Measurements from ENCODE around the gene SLC12A6. TPM values are rescaled to one million over a fixed set of nuclear protein-coding genes. Genes with fewer than 3 reads are reported as not detected.
"Not testable (repeated sequence)": the region's sequence is repeated elsewhere in the genome, so short reads cannot be mapped to it uniquely, and the experiment has no call there.

SLC12A6 gene
- total RNA-seq, 1 experiment from 2014 or later, result 8.9 TPM

DNA sequence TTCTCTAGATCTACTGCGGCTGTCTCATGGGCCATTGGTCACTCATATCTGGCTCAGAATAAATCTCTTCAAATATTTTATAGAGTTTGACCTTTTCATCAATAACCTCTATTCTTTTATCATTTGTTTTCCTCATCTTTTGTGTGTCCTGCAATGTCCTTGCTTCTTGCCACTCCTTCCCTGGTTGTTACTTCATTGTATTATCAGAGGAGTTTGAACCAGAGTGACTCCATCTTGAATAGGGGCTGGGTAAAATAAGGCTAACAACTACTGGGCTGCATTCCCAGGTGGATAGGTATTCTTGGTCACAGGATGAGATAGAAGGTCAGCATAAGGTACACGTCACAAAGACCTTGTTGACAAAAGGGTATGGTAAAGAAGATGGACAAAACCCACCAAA lies 39.3 kb upstream of the SLC12A6 start:
- Mint-ChIP-seq H3K4me1 (ENCODE audit: low read depth, unreplicated experiment) (peaks cover 5% of the 10 kb centered on the region), H3K4me3 (ENCODE audit: unreplicated experiment) (no peak overlapping the region), H3K9me3 (ENCODE audit: unreplicated experiment) (no peaks in the 10 kb centered on the region), H3K27ac (ENCODE audit: unreplicated experiment) (no peak overlapping the region), H3K36me3 (ENCODE audit: insufficient read depth, unreplicated experiment) (peaks cover 4% of the 10 kb centered on the region), H3K27me3 (ENCODE audit: insufficient read depth, unreplicated experiment) (no peaks in the 10 kb centered on the region)
- Histone ChIP-seq H3K4me3 (ENCODE audit: low read depth, low read length) (no peak overlapping the region), H3K36me3 (ENCODE audit: control insufficient read depth, insufficient read depth, low read length) (no peaks in the 10 kb centered on the region), H3K4me1 (no peaks in the 10 kb centered on the region), H3K9me3 (no peaks in the 10 kb centered on the region), H3K27me3 (replicated peaks; ENCODE audit: control insufficient read depth, insufficient read depth, low read length) (no peaks in the 10 kb centered on the region)
- no TSS peak for BruUV-seq (replicated peaks)
- DNase-seq, result no peak
- POLR2A ChIA-PET, result no interaction called here
- intact Hi-C loops (cut with micrococcal nuclease; ENCODE audit: unreplicated experiment), result no loop called here
- TF ChIP-seq, protein P1, sequence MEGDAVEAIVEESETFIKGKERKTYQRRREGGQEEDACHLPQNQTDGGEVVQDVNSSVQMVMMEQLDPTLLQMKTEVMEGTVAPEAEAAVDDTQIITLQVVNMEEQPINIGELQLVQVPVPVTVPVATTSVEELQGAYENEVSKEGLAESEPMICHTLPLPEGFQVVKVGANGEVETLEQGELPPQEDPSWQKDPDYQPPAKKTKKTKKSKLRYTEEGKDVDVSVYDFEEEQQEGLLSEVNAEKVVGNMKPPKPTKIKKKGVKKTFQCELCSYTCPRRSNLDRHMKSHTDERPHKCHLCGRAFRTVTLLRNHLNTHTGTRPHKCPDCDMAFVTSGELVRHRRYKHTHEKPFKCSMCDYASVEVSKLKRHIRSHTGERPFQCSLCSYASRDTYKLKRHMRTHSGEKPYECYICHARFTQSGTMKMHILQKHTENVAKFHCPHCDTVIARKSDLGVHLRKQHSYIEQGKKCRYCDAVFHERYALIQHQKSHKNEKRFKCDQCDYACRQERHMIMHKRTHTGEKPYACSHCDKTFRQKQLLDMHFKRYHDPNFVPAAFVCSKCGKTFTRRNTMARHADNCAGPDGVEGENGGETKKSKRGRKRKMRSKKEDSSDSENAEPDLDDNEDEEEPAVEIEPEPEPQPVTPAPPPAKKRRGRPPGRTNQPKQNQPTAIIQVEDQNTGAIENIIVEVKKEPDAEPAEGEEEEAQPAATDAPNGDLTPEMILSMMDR (IDR thresholded peaks at IDR 0.05; ENCODE audit: insufficient read depth in 1 of 2, low read depth in 1 of 2, low read length in 1 of 2, severe bottlenecking in 1 of 2, unreplicated experiment in 1 of 2), result no peak
- CTCF ChIA-PET, result no interaction called here

DNA sequence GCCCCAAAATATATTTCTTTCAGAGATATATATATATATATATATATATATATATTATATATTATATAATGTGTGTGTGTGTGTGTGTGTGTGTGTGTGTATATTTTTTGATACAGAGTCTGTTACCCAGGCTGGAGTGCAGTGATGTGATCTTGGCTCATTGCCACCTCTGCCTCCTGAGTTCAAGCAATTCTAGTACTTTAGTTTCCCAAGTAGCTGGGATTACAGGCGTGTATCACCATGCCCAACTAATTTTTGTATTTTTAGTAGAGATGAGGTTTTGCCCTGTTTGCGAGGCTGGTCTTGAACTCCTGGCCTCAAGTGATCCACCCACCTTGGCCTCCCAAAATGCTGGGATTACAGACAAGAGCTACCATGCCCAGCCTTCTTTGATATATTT lies 38.0 kb upstream of the SLC12A6 start:
- BruUV-seq (replicated peaks); POLR2A ChIA-PET; H3K9me3 Mint-ChIP-seq (ENCODE audit: unreplicated experiment); H3K9me3 ChIP-seq; H3K4me3 Mint-ChIP-seq (ENCODE audit: unreplicated experiment); DNase-seq; H3K4me1 Mint-ChIP-seq (ENCODE audit: low read depth, unreplicated experiment); H3K36me3 ChIP-seq (ENCODE audit: control insufficient read depth, insufficient read depth, low read length); H3K27ac Mint-ChIP-seq (ENCODE audit: unreplicated experiment); H3K36me3 Mint-ChIP-seq (ENCODE audit: insufficient read depth, unreplicated experiment); H3K4me3 ChIP-seq (ENCODE audit: low read depth, low read length); H3K27me3 Mint-ChIP-seq (ENCODE audit: insufficient read depth, unreplicated experiment); H3K27me3 ChIP-seq (replicated peaks; ENCODE audit: control insufficient read depth, insufficient read depth, low read length); CTCF ChIA-PET; H3K4me1 ChIP-seq; intact Hi-C loops (cut with micrococcal nuclease; ENCODE audit: unreplicated experiment): not testable (repeated sequence)

DNA sequence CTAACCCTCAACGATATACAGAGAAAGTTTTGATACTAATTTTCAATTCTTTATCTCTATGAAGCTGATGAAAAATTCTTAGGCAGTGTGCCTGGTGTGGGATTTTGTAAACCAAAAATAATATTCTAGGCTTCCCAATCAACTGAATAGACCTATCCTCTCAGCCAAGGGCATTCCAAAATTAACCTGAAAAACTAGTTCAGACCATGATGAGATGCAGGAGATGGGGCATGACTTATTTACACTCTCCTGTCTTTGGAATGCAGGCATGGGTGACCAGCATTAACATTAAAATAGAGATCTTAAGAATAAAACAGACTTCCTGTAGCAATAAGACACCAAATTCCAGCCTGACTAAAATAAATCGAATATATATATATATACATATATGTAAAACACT lies 37.2 kb upstream of the SLC12A6 start:
- H3K9me3 Mint-ChIP-seq (ENCODE audit: unreplicated experiment), result no peaks in the 10 kb centered on the region
- no peaks in the 10 kb centered on the region for H3K27me3 Mint-ChIP-seq (ENCODE audit: insufficient read depth, unreplicated experiment)
- no TSS peak for BruUV-seq (replicated peaks)
- H3K27ac Mint-ChIP-seq (ENCODE audit: unreplicated experiment), result no peak overlapping the region
- H3K36me3 Mint-ChIP-seq (ENCODE audit: insufficient read depth, unreplicated experiment), result peaks cover 4% of the 10 kb centered on the region
- DNase-seq, result no peak
- H3K4me1 ChIP-seq, result no peaks in the 10 kb centered on the region
- intact Hi-C loops (cut with micrococcal nuclease; ENCODE audit: unreplicated experiment), result no loop called here
- no peaks in the 10 kb centered on the region for H3K27me3 ChIP-seq (replicated peaks; ENCODE audit: control insufficient read depth, insufficient read depth, low read length)
- ChIA-PET CTCF (no interaction called here), POLR2A (no interaction called here)
- no peak overlapping the region for H3K4me3 ChIP-seq (ENCODE audit: low read depth, low read length)
- no peak overlapping the region for H3K4me3 Mint-ChIP-seq (ENCODE audit: unreplicated experiment)
- TF ChIP-seq, protein P1 (IDR thresholded peaks at IDR 0.05; ENCODE audit: insufficient read depth in 1 of 2, low read depth in 1 of 2, low read length in 1 of 2, severe bottlenecking in 1 of 2, unreplicated experiment in 1 of 2), result no peak
- no peaks in the 10 kb centered on the region for H3K9me3 ChIP-seq
- peaks cover 5% of the 10 kb centered on the region for H3K4me1 Mint-ChIP-seq (ENCODE audit: low read depth, unreplicated experiment)
- H3K36me3 ChIP-seq (ENCODE audit: control insufficient read depth, insufficient read depth, low read length), result no peaks in the 10 kb centered on the region

DNA sequence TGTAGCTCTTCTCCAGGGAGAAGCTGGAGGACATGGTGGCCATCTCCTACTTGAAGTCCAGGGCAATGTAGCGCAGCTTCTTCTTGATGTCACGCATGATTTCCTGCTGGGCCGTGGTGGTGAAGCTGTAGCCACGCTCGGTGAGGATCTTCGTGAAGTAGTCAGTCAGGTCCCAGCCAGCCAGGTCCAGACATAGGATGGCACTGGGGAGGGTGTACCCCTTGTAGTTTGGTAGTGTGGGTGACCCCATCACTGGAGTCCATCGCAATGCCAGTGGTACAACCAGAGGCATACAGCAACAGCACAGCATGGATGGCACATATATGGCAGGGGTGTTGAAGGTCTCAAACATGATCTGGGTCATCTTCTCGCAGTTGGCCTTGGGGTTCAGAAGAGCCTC lies 36.4 kb upstream of the SLC12A6 start:
- TF ChIP-seq, protein P1 (IDR thresholded peaks at IDR 0.05; ENCODE audit: insufficient read depth in 1 of 2, low read depth in 1 of 2, low read length in 1 of 2, severe bottlenecking in 1 of 2, unreplicated experiment in 1 of 2), result no peak
- no TSS peak for BruUV-seq (replicated peaks)
- Mint-ChIP-seq H3K27me3 (ENCODE audit: insufficient read depth, unreplicated experiment) (no peaks in the 10 kb centered on the region), H3K9me3 (ENCODE audit: unreplicated experiment) (no peaks in the 10 kb centered on the region), H3K36me3 (ENCODE audit: insufficient read depth, unreplicated experiment) (peaks cover 4% of the 10 kb centered on the region), H3K27ac (ENCODE audit: unreplicated experiment) (no peak overlapping the region), H3K4me3 (ENCODE audit: unreplicated experiment) (no peak overlapping the region), H3K4me1 (ENCODE audit: low read depth, unreplicated experiment) (peaks cover 5% of the 10 kb centered on the region)
- no peaks in the 10 kb centered on the region for H3K36me3 ChIP-seq (ENCODE audit: control insufficient read depth, insufficient read depth, low read length)
- POLR2A ChIA-PET, result no interaction called here
- CTCF ChIA-PET, result no interaction called here
- H3K4me3 ChIP-seq (ENCODE audit: low read depth, low read length), result no peak overlapping the region
- H3K4me1 ChIP-seq, result no peaks in the 10 kb centered on the region
- DNase-seq, result no peak
- no peaks in the 10 kb centered on the region for H3K9me3 ChIP-seq
- H3K27me3 ChIP-seq (replicated peaks; ENCODE audit: control insufficient read depth, insufficient read depth, low read length), result no peaks in the 10 kb centered on the region
- intact Hi-C loops (cut with micrococcal nuclease; ENCODE audit: unreplicated experiment), result no loop called here

All from Caco-2 (cell line).